HUES64 (cell line): ENCODE measurements around the gene COX10. TPM values are rescaled to one million over a fixed set of nuclear protein-coding genes. Genes with fewer than 3 reads are reported as not detected.
"Not testable (repeated sequence)": the region's sequence is repeated elsewhere in the genome, so short reads cannot be mapped to it uniquely, and the experiment has no call there.

Source experiments
- H3K27ac ChIP-seq: 2 replicates; pipeline ENCODE4 v1.7.0; 2013; ENCODE audit warnings: low read depth, low read length, inconsistent platforms
- H3K27me3 ChIP-seq: 2 replicates; pipeline ENCODE4 v1.6.1; 2013; ENCODE audit warnings: mild to moderate bottlenecking, low read length; ENCODE audit not compliant: insufficient read depth
- H3K36me3 ChIP-seq: 2 replicates; pipeline ENCODE4 v1.6.1; 2013; ENCODE audit warnings: mild to moderate bottlenecking, low read length; ENCODE audit not compliant: insufficient read depth
- H3K4me1 ChIP-seq: 2 replicates; pipeline ENCODE4 v1.6.1; 2013; ENCODE audit warnings: mild to moderate bottlenecking, low read length, moderate library complexity; ENCODE audit not compliant: insufficient read depth
- H3K4me3 ChIP-seq: 2 replicates; pipeline ENCODE4 v1.5.1; 2013; ENCODE audit warnings: mild to moderate bottlenecking, low read length, moderate library complexity
- H3K9ac ChIP-seq: 2 replicates; pipeline ENCODE4 v1.6.1; 2013; ENCODE audit warnings: mild to moderate bottlenecking, low read depth, low read length
- H3K9me3 ChIP-seq: 2 replicates; pipeline ENCODE4 v1.6.1; 2013; ENCODE audit warnings: low read depth, low read length; ENCODE audit not compliant: insufficient read depth
- WGBS: fragments of 150-250, 120-280 bp; methylation state at CpG from one replicate; pipeline ENCODE4 v1.1.7; 2013; ENCODE audit warnings: missing lambda C conversion rate; 5-methylcytosine and 5-hydroxymethylcytosine counted together
- polyA plus RNA-seq, 2 experiments: library from polyadenylated mRNA; stranded (reverse); fragments of 50-300 nt; gene quantifications; one replicate each; pipeline ENCODE4 v1.2.3, GENCODE V29; 2013

The COX10 gene
- 19.4 TPM for polyA plus RNA-seq (2013, experiment 1 of 2)
- 17.9 TPM for polyA plus RNA-seq (2013, experiment 2 of 2)

DNA sequence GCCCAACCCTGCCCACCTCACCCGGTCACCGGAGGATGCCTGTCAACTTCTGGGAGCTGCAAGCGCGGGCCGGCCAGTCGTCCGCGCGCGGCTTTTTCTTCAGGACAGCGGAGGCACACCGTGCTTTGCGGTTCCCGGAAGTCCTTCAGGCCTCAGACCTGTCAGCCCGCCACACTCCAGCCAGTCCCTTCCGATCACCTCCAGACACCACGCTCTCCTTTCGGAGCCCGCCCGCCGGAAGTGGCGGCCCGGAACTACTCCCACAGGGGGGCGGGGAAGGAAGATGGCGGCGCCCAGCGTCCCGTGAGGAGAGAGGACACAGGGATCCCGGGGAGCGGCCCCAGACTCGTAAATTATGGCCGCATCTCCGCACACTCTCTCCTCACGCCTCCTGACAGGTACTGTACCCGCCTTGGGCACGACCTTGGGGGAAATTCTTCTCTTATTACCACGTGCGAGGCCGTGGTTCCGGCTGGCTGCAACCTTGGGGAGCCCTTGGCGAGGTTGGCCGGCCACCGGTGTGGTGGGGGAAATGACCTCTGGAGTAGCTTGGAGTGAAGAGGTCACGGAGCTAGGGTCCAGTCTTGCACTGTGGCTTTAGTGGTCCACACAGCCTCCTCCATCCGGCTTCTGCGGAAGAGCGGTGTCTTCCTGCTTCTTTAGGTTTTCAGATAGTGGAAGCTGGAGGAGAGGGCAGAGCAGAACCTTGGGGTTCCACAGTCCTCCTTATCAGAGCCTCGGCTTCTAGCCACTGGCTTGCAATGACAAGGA, at the start of gene COX10:
Gene COX10, plus strand, starts transcription at position 254 of the 771 bp plus-strand sequence. Its CDS starts 102 bp downstream, at position 356.
- H3K4me1 ChIP-seq, result peaks cover 7% of the 10 kb centered on the region; the same call in 1 of the 2 replicates
- H3K27ac ChIP-seq, result peak within 1 kb of the TSS; percentile 84
- H3K36me3 ChIP-seq, result peaks cover 23% of the 10 kb centered on the region
- H3K27me3 ChIP-seq, result no peaks in the 10 kb centered on the region
- peak within 1 kb of the TSS; percentile 99 for H3K4me3 ChIP-seq
- no peaks in the 10 kb centered on the region for H3K9me3 ChIP-seq
- WGBS, result under 1% methylated on average over 48 of the region's 48 CpGs
- H3K9ac ChIP-seq, result peak within 1 kb of the TSS; percentile 96

DNA sequence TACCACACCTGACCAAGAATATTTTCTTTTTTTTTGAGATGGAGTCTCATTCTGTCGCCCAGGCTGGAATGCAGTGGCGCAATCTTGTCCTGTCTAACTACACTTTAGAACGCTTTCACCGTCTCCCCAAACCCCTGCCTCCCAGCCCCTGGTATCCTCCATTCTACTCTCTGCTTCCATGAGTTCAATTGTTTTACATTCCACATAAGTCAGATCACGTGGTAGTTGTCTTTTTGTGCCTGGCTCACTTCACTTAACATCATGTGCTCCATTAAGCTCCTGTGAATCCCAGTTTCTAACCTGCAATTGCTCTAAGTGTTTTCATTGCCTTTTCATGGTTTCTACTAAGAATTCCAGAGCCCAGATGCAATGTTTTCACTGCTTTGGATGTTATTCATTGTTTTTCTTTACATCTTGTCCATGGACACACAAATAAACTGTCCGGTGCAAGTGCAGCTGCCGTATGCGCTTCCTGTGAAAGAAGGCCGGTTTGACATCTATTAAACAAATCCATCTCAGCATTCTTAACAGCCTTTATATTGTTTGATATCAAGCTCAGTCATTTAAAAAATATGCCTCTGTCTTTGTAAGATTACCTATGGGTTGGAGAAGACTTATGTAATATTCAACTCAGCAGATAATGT, 47.5 kb upstream of the COX10 start:
- not testable (repeated sequence) for H3K9ac ChIP-seq, H3K4me1 ChIP-seq, H3K9me3 ChIP-seq, H3K27ac ChIP-seq, H3K4me3 ChIP-seq, H3K27me3 ChIP-seq, H3K36me3 ChIP-seq
- WGBS, result 98% methylated on average over 4 of the region's 9 CpGs

- H3K9ac ChIP-seq, H3K27ac ChIP-seq, H3K4me1 ChIP-seq, H3K9me3 ChIP-seq, H3K4me3 ChIP-seq, H3K27me3 ChIP-seq: not testable (repeated sequence)
- H3K36me3 ChIP-seq, result peaks cover 17% of the 10 kb centered on the region
- WGBS, result no CpG with 5 or more reads among the region's 5 CpGs
Observed at GRCh38 chr17:14029755-14030154, 39.5 kb upstream of the COX10 start.

GRCh38 chr17:14032234-14032633, 37.1 kb upstream of the COX10 start:
- Histone ChIP-seq H3K4me3 (no peak overlapping the region), H3K27me3 (no peaks in the 10 kb centered on the region), H3K4me1 (no peaks in the 10 kb centered on the region), H3K9me3 (no peaks in the 10 kb centered on the region), H3K27ac (no peak overlapping the region), H3K9ac (no peak overlapping the region), H3K36me3 (peaks cover 17% of the 10 kb centered on the region)
- 100% methylated on average over 1 of the region's 3 CpGs for WGBS

DNA sequence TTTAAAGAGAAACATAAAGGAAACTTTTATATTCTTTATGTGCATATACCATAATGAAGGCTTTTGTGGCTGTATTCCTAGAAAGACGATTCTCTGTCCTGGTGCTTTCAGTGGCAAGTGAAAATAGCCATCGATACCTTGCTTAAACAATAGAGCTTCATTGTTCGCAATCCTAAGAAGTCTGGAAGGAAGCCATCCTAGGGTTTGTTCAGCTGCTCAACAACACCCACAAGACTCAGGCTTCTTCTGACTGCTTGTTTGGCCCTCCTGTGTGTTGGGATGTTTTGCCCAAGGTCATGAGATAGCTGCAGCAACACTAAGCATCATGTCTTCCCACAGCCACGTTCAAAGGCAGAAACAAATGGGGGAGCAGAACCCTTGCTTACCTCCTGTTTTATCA, 36.1 kb upstream of the COX10 start:
- 95% methylated on average over 4 of the region's 4 CpGs for WGBS

GRCh38 chr17:14037453-14037852, 31.9 kb upstream of the COX10 start:
- Histone ChIP-seq H3K4me1 (no peaks in the 10 kb centered on the region), H3K4me3 (no peak overlapping the region), H3K27ac (no peak overlapping the region), H3K9me3 (no peaks in the 10 kb centered on the region), H3K9ac (no peak overlapping the region), H3K27me3 (no peaks in the 10 kb centered on the region), H3K36me3 (peaks cover 15% of the 10 kb centered on the region)
- WGBS, result 100% methylated on average over 1 of the region's 1 CpG

More for the DNA sequence above, 36.1 kb upstream of the COX10 start:
- Histone ChIP-seq H3K27ac (no peak overlapping the region), H3K9ac (no peak overlapping the region), H3K27me3 (no peaks in the 10 kb centered on the region), H3K36me3 (peaks cover 17% of the 10 kb centered on the region), H3K4me3 (no peak overlapping the region), H3K9me3 (no peaks in the 10 kb centered on the region), H3K4me1 (no peaks in the 10 kb centered on the region)

DNA sequence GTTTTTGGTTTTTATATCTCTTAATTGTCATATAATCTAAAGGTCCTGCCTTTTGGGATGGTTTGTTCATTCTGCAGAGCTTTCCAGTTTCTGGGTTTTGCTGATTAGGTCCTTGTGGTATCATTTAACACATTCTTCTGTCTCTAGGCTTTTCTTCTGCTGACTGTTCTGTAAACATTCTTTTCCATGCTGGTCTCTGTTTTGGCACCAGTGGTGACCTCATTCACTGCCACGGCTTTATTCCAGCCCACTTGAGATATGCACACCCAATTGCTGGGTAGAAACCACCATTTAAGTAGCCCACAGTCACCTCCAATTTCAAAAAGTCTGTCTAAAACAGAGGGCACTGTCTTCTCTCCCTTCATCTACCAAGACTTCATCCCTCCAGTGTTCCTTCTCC, 31.1 kb upstream of the COX10 start:
- Histone ChIP-seq H3K27ac (no peak overlapping the region), H3K4me3 (no peak overlapping the region), H3K9ac (no peak overlapping the region), H3K4me1 (no peaks in the 10 kb centered on the region), H3K27me3 (no peaks in the 10 kb centered on the region), H3K36me3 (peaks cover 10% of the 10 kb centered on the region), H3K9me3 (no peaks in the 10 kb centered on the region)
- WGBS, result 90% methylated on average over 1 of the region's 1 CpG

DNA sequence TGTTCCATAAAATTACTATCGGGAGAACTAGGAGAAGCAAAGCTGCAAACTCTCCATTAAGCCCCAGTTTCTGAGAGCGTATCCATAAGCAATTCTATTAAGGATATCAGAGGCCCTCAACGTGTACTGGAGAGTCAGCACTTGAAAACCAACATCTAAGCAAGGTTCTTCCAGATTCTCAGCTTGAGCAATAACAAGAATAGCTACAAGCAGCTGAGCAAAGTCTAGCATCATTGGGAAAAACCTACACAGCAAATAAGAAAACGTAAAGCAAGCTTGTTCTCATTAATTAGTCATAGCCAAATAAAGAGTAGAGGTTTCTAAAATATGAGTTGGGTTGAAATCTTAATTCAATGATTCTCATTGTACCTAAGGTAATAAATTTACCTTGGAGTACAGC, 26.9 kb upstream of the COX10 start:
- no peaks in the 10 kb centered on the region for H3K27me3 ChIP-seq
- no peak overlapping the region for H3K27ac ChIP-seq
- H3K9me3 ChIP-seq, result no peaks in the 10 kb centered on the region
- no peaks in the 10 kb centered on the region for H3K36me3 ChIP-seq
- H3K4me1 ChIP-seq, result no peaks in the 10 kb centered on the region
- no peak overlapping the region for H3K9ac ChIP-seq
- whole genome bisulfite sequencing, result 88% methylated on average over 4 of the region's 4 CpGs
- H3K4me3 ChIP-seq, result no peak overlapping the region

- Histone ChIP-seq H3K4me3 (no peak overlapping the region), H3K27me3 (no peaks in the 10 kb centered on the region), H3K9ac (no peak overlapping the region), H3K4me1 (no peaks in the 10 kb centered on the region), H3K36me3 (no peaks in the 10 kb centered on the region), H3K27ac (no peak overlapping the region), H3K9me3 (no peaks in the 10 kb centered on the region)
- 100% methylated on average over 1 of the region's 1 CpG for WGBS
Observed at GRCh38 chr17:14044702-14045101, 24.6 kb upstream of the COX10 start.

- no peak overlapping the region for H3K4me3 ChIP-seq
- H3K4me1 ChIP-seq, result no peaks in the 10 kb centered on the region
- no peaks in the 10 kb centered on the region for H3K9me3 ChIP-seq
- no peak overlapping the region for H3K9ac ChIP-seq
- no peak overlapping the region for H3K27ac ChIP-seq
- H3K27me3 ChIP-seq, result no peaks in the 10 kb centered on the region
- WGBS, result 87% methylated on average over 6 of the region's 6 CpGs
- H3K36me3 ChIP-seq, result 0 out of 2 replicates have a peak, but pooled peaks cover 2% of the 10 kb centered on the region
Observed at GRCh38 chr17:14046978-14047377, 22.3 kb upstream of the COX10 start.

DNA sequence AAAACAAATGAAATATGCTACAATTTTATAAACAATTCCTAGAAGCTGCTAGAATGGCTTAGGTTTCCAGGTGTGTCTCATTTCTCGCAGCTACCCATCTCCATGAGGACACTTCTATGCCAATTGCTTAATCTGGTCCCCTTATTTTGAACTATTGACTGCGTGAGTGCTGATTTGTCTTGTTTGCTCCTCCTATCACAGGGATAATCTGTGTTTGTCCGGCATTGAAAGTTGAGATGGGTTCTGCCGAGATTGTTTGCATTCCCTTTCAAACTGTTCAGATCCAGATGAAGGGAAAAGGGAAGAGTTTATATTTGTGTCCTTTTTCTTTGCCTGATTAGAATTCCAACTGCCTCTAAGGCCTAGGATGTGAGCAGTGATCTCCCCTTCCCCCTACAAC, 21.7 kb upstream of the COX10 start:
- 0 out of 2 replicates have a peak, but pooled peaks cover 2% of the 10 kb centered on the region for H3K36me3 ChIP-seq
- H3K27me3 ChIP-seq, result no peaks in the 10 kb centered on the region
- no peaks in the 10 kb centered on the region for H3K4me1 ChIP-seq
- no peaks in the 10 kb centered on the region for H3K9me3 ChIP-seq
- whole genome bisulfite sequencing, result 96% methylated on average over 4 of the region's 4 CpGs
- H3K9ac ChIP-seq, result no peak overlapping the region
- no peak overlapping the region for H3K27ac ChIP-seq
- no peak overlapping the region for H3K4me3 ChIP-seq
